ENCODE data around the gene MFAP4. TPM values are rescaled to one million over a fixed set of nuclear protein-coding genes. Genes with fewer than 3 reads are reported as not detected.

The MFAP4 gene
- total and polyA plus RNA-seq, 9 of the 15 experiments (the other 6 are each of a cell fraction or from before 2014, with no cell fraction given): 0.07 to 0.24 TPM; not detected in 7

GRCh38 chr17:19362277-19363113 is 24.5 kb downstream of the MFAP4 start, which contains the start of gene B9D1 (continued):
- TF ChIP-seq TAF1 (IDR thresholded peaks at IDR 0.05; ENCODE audit: control insufficient read depth, extremely low read depth, insufficient read depth, low read length, severe bottlenecking) (peak; percentile 32), KLF1 (tag; IDR thresholded peaks at IDR 0.05) (no peak), ZBTB17 (CRISPR knock-in tag; IDR thresholded peaks at IDR 0.05) (no peak), ZNF583 (CRISPR knock-in tag; IDR thresholded peaks at IDR 0.05) (no peak), RNF2 (IDR thresholded peaks at IDR 0.05) (no peak), HMG20B (CRISPR knock-in tag; IDR thresholded peaks at IDR 0.05) (no peak), TEAD1 (CRISPR knock-in tag; IDR thresholded peaks at IDR 0.05) (peak in 1 of 2 experiments; percentile 45; a peak in 1 of 4 replicates), TCFL5 (CRISPR knock-in tag; conservative IDR thresholded peaks at IDR 0.05) (no peak), NR2C1 (IDR thresholded peaks at IDR 0.05) (no peak), NR2C1 (tag; IDR thresholded peaks at IDR 0.05) (no peak; the same call in 1 of the 2 replicates), BMI1 (IDR thresholded peaks at IDR 0.05; ENCODE audit: low read length) (peak; percentile 84), PHF20 (IDR thresholded peaks at IDR 0.05; ENCODE audit: partially characterized antibody) (no peak), ZNF232 (CRISPR knock-in tag; IDR thresholded peaks at IDR 0.05) (no peak), ZZZ3 (IDR thresholded peaks at IDR 0.05) (no peak), FOXO4 (CRISPR knock-in tag; IDR thresholded peaks at IDR 0.05) (no peak), CBX8 (IDR thresholded peaks at IDR 0.05; ENCODE audit: borderline replicate concordance, extremely low read depth, low read depth, low read length, poor library complexity, severe bottlenecking) (no peak), ELK1 (CRISPR knock-in tag; IDR thresholded peaks at IDR 0.05) (no peak), RBM15 (IDR thresholded peaks at IDR 0.05; ENCODE audit: insufficient read depth, low read length) (no peak), NFYB (IDR thresholded peaks at IDR 0.05; ENCODE audit: extremely low read depth, insufficient read length) (no peak), SMC3 (conservative IDR thresholded peaks at IDR 0.05; ENCODE audit: insufficient read depth, low read depth, low read length) (peak; percentile 76), ZBTB9 (CRISPR knock-in tag; IDR thresholded peaks at IDR 0.05) (peak; percentile 27; the same call in 1 of the 2 replicates), ZNF780A (CRISPR knock-in tag; IDR thresholded peaks at IDR 0.05) (no peak), MAX (CRISPR knock-in tag; IDR thresholded peaks at IDR 0.05) (peak; percentile 55), ZSCAN29 (IDR thresholded peaks at IDR 0.05) (no peak)
- TF ChIP-seq, protein P1, sequence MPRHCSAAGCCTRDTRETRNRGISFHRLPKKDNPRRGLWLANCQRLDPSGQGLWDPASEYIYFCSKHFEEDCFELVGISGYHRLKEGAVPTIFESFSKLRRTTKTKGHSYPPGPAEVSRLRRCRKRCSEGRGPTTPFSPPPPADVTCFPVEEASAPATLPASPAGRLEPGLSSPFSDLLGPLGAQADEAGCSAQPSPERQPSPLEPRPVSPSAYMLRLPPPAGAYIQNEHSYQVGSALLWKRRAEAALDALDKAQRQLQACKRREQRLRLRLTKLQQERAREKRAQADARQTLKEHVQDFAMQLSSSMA (CRISPR knock-in tag; IDR thresholded peaks at IDR 0.05): no peak
